Measurements from ENCODE around the gene ZNF726. TPM values are rescaled to one million over a fixed set of nuclear protein-coding genes. Genes with fewer than 3 reads are reported as not detected.
"Not testable (repeated sequence)": the region's sequence is repeated elsewhere in the genome, so short reads cannot be mapped to it uniquely, and the experiment has no call there.

ZNF726 gene
- total and polyA plus RNA-seq, 7 donors = 0.05 to 0.25 (median 0.16) TPM; not detected in 2

GRCh38 chr19:23925285-23925684 lies 10.6 kb downstream of the ZNF726 start:
- H3K27ac ChIP-seq = no peak overlapping the region
- intact Hi-C loops (cut with DNase I) = no loop called here
- no peak for ATAC-seq
- H3K4me3 ChIP-seq = no peak overlapping the region
- no peaks in the 10 kb centered on the region for H3K4me1 ChIP-seq
- TF ChIP-seq CTCF (IDR thresholded peaks at IDR 0.05) = no peak
- no peaks in the 10 kb centered on the region for H3K27me3 ChIP-seq (ENCODE audit: insufficient read depth in 3 of 3, low read length in 2 of 3)
- no peaks in the 10 kb centered on the region for H3K36me3 ChIP-seq (ENCODE audit: insufficient read depth in 1 of 2, low read depth in 1 of 2)
- DNase-seq = no peak
- peaks cover 4% of the 10 kb centered on the region for H3K9me3 ChIP-seq
- WGBS, 3 donors = 93 to 98% (median 97%) methylated on average over 5 of the region's 5 CpGs

GRCh38 chr19:23932878-23933277 lies 18.2 kb downstream of the ZNF726 start:
- Histone ChIP-seq H3K9me3 (peaks cover 15% of the 10 kb centered on the region), H3K4me3 (no peak overlapping the region), H3K27me3 (ENCODE audit: insufficient read depth in 3 of 3, low read length in 2 of 3) (no peaks in the 10 kb centered on the region), H3K27ac (no peak overlapping the region), H3K36me3 (ENCODE audit: insufficient read depth in 1 of 2, low read depth in 1 of 2) (no peaks in the 10 kb centered on the region), H3K4me1 (no peaks in the 10 kb centered on the region)
- TF ChIP-seq CTCF (IDR thresholded peaks at IDR 0.05) = no peak
- 93 to 100% (median 97%) methylated on average over 1 of the region's 1 CpG for WGBS, 3 donors
- intact Hi-C loops (cut with DNase I) = no loop called here
- no peak for ATAC-seq
- DNase-seq = no peak

GRCh38 chr19:23937031-23937430 lies 22.3 kb downstream of the ZNF726 start:
- WGBS, 3 donors = 91 to 97% (median 95%) methylated on average over 9 to 28 of the region's 29 CpGs
- ATAC-seq; H3K4me3 ChIP-seq; H3K4me1 ChIP-seq; intact Hi-C loops (cut with DNase I); H3K27ac ChIP-seq; DNase-seq; H3K27me3 ChIP-seq (ENCODE audit: insufficient read depth in 3 of 3, low read length in 2 of 3); H3K36me3 ChIP-seq (ENCODE audit: insufficient read depth in 1 of 2, low read depth in 1 of 2): not testable (repeated sequence)
- peaks cover 13% of the 10 kb centered on the region for H3K9me3 ChIP-seq

DNA sequence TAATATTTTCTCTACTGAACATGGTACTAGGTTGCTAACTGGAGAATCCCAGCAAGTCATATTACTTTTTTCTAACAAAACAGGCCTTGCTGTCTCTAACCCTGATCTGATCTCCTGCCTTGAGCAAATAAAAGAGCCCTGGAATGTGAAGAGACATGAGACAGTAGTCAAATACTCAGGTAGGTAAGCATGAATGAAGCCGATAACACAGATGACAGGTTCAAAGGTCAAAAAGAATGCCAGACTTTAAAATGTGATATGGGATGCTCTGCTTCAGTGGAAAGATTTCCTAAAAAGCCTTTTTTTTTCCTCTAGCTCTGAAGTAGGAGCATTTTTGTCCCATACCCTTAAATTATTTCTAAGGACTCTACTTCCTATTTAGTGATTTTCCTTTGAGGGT lies 28.7 kb downstream of the ZNF726 start:
- Histone ChIP-seq H3K36me3 (ENCODE audit: insufficient read depth in 1 of 2, low read depth in 1 of 2) (no peaks in the 10 kb centered on the region), H3K4me1 (no peaks in the 10 kb centered on the region), H3K27ac (no peak overlapping the region), H3K27me3 (ENCODE audit: insufficient read depth in 3 of 3, low read length in 2 of 3) (no peaks in the 10 kb centered on the region), H3K4me3 (no peak overlapping the region), H3K9me3 (peaks cover 2% of the 10 kb centered on the region)
- WGBS, 3 donors = 92 to 97% (median 93%) methylated on average over 1 of the region's 1 CpG
- intact Hi-C loops (cut with DNase I) = no loop called here
- no peak for DNase-seq
- no peak for TF ChIP-seq CTCF (IDR thresholded peaks at IDR 0.05)
- ATAC-seq = no peak

DNA sequence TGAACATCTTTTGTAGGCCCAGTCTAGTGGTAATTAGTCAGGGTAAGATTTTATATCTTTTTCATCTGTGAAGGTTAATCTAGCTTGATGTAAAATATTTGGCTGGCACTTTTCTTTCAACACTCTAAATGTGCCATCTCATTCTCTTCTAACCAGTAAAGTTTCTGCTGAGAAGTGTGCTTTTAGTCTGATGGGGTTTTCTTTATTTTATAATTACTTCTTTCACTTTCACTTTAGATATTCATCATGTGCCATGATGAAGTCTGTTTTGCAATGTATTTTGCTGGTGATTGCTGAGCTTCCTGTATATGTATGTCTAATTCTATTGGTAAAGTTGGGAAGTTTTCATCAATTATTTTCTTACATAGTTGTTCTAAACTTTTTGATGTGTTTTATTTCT lies 31.9 kb downstream of the ZNF726 start:
- ATAC-seq = no peak

More for the DNA sequence above, 31.9 kb downstream of the ZNF726 start:
- H3K4me3 ChIP-seq = no peak overlapping the region
- no peaks in the 10 kb centered on the region for H3K9me3 ChIP-seq
- no peak for TF ChIP-seq CTCF (IDR thresholded peaks at IDR 0.05)
- intact Hi-C loops (cut with DNase I) = no loop called here
- no peak overlapping the region for H3K27ac ChIP-seq
- no peaks in the 10 kb centered on the region for H3K4me1 ChIP-seq
- H3K36me3 ChIP-seq (ENCODE audit: insufficient read depth in 1 of 2, low read depth in 1 of 2) = no peaks in the 10 kb centered on the region
- no peak for DNase-seq
- H3K27me3 ChIP-seq (ENCODE audit: insufficient read depth in 3 of 3, low read length in 2 of 3) = no peaks in the 10 kb centered on the region
